GM12892 (cell line): ENCODE measurements around the gene ABI3BP.

Source experiments
- POLR2A ChIP-seq: IDR thresholded peaks from 2 replicates; pipeline ENCODE4 v1.6.1; 2011; ENCODE audit warnings: low read depth, low read length, control low read depth
- POLR2AphosphoS5 ChIP-seq: IDR thresholded peaks from 2 replicates; pipeline ENCODE4 v1.6.1; 2011; ENCODE audit warnings: low read depth, low read length, control low read depth
- TAF1 ChIP-seq: IDR thresholded peaks from 2 replicates; pipeline ENCODE4 v1.6.1; 2011; ENCODE audit warnings: low read depth, mild to moderate bottlenecking, control low read depth, low read length, borderline replicate concordance

DNA sequence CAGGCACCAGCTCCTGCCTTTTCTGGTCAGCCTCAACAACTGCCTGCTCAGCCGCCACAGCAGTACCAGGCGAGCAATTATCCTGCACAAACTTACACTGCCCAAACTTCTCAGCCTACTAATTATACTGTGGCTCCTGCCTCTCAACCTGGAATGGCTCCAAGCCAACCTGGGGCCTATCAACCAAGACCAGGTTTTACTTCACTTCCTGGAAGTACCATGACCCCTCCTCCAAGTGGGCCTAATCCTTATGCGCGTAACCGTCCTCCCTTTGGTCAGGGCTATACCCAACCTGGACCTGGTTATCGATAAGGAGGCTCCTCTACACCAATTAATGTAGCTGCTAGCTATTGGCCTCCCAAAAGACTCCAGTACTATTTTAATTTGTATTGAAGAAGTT lies 245.0 kb downstream of the ABI3BP start:
- TF ChIP-seq POLR2AphosphoS5 (no peak), POLR2A (no peak), TAF1 (no peak)
